Spleen (tissue), 11 donors: ENCODE measurements around the gene PCSK7. TPM values are rescaled to one million over a fixed set of nuclear protein-coding genes. Genes with fewer than 3 reads are reported as not detected.

Experiments used
- DNase-seq: peaks from one replicate; pipeline ENCODE4 v3.0.0-alpha.2; 2020
- H3K27ac ChIP-seq, 8 donors: fragments of 200-600 bp; sonication (generic) in 7 of 8; 1 replicate in 4 of 8; 2 replicates in 4 of 8; pipeline versions ENCODE4 v1.5.0 to v1.8.0; 2016 to 2021; ENCODE audit warnings: inconsistent platforms in 4 of 8, mild to moderate bottlenecking in 4 of 8, moderate library complexity in 1 of 8
- H3K27me3 ChIP-seq, 7 donors: fragments of 200-600 bp; sonication (generic) in 6 of 7; replicated peaks in 1 of 7; 1 replicate in 4 of 7; 2 replicates in 3 of 7; pipeline versions ENCODE4 v1.5.0 to v1.8.0; 2016 to 2021; ENCODE audit warnings: inconsistent platforms in 3 of 7, mild to moderate bottlenecking in 1 of 7
- H3K36me3 ChIP-seq, 6 donors: fragments of 200-600 bp; sonication (generic) in 5 of 6; 1 replicate in 4 of 6; 2 replicates in 2 of 6; pipeline versions ENCODE4 v1.5.0 to v1.8.0; 2016 to 2021; ENCODE audit warnings: inconsistent platforms in 2 of 6
- H3K4me1 ChIP-seq, 6 donors: fragments of 200-600 bp; sonication (generic) in 5 of 6; 1 replicate in 3 of 6; 2 replicates in 3 of 6; pipeline versions ENCODE4 v1.5.0 to v1.8.0; 2016 to 2021; ENCODE audit warnings: inconsistent platforms in 3 of 6
- H3K4me3 ChIP-seq, 8 donors: fragments of 200-600 bp; sonication (generic) in 7 of 8; 1 replicate in 4 of 8; 2 replicates in 4 of 8; pipeline versions ENCODE4 v1.5.0 to v1.8.0; 2016 to 2021; ENCODE audit warnings: inconsistent platforms in 4 of 8, mild to moderate bottlenecking in 4 of 8, moderate library complexity in 2 of 8
- H3K9me3 ChIP-seq, 8 donors: fragments of 200-600 bp; sonication (generic) in 7 of 8; 1 replicate in 4 of 8; 2 replicates in 4 of 8; pipeline versions ENCODE4 v1.5.0 to v1.8.0; 2016 to 2021; ENCODE audit warnings: inconsistent platforms in 4 of 8
- CTCF ChIP-seq, 11 experiments: fragments of 200-600 bp in 7 of 11; fragments of 450-650 bp in 4 of 11; sonication (generic) in 4 of 11; IDR thresholded peaks in 8 of 11; conservative IDR thresholded peaks in 3 of 11; 1 replicate in 7 of 11; 2 replicates in 4 of 11; pipeline versions ENCODE4 v1.4.0 to v1.8.0; 2016 to 2021; ENCODE audit warnings: antibody characterized with exemption in 11 of 11, inconsistent platforms in 4 of 11, mild to moderate bottlenecking in 1 of 11
- POLR2A ChIP-seq, 3 donors: fragments of 450-650 bp; IDR thresholded peaks; one replicate each; pipeline ENCODE4 v1.5.1; 2017; ENCODE audit warnings: antibody characterized with exemption in 3 of 3, mild to moderate bottlenecking in 1 of 3
- POLR2AphosphoS5 ChIP-seq, 3 donors: sonication (generic); formaldehyde crosslinking; IDR thresholded peaks; one replicate each; pipeline ENCODE4 v1.5.1; 2017; ENCODE audit warnings: antibody characterized with exemption in 3 of 3
- WGBS, 5 donors: extraction: QIAGEN DNeasy Blood & Tissue Kit in 3 of 5; methylation state at CpG; one replicate each; pipeline versions ENCODE4 v1.1.5 to v1.1.7; 2013 to 2018; 5-methylcytosine and 5-hydroxymethylcytosine counted together
- intact Hi-C: fragments of 100-400 bp; cut with DNase I; formaldehyde crosslinking; loops from one replicate; pipeline ENCODE4 v1.15.0; 2023; ENCODE audit warnings: low total_unique reads
- polyA plus RNA-seq, 3 donors: library from polyadenylated mRNA; stranded (reverse); fragments of 200-250 nt; gene quantifications; one replicate each; pipeline ENCODE4 v1.2.1, GENCODE V29; 2013
- total RNA-seq, 7 donors: library from RNA; depleted of rRNA in 3 of 7; stranded (reverse); fragments of >200 nt in 3 of 7; fragmentation: NEBNext Ultra II Directional in 4 of 7; extraction: Animal tissue kit (Norgen Biotek cat#: 25700) in 4 of 7; gene quantifications; one replicate each; pipeline versions ENCODE4 v1.1.0 to v1.2.1, GENCODE V29; 2016 to 2021
- donor health status: healthy with polysubstance abuse.
- donor health status: DM: no; HTN: no; CAD: no; lungs with moderate emphysema.
- donor health status: DM: no; HTN: no; CAD: no.
- donor health status: Bipolar disorder and iron deficiency.
- donor health status: healthy.
- donor health status: DM: no; HTN: no; CAD: no.
- donor health status: DM: yes; HTN: yes; CAD: no.

PCSK7 gene
- total and polyA plus RNA-seq, 10 donors: 27.3 to 152 (median 97.3) TPM

DNA sequence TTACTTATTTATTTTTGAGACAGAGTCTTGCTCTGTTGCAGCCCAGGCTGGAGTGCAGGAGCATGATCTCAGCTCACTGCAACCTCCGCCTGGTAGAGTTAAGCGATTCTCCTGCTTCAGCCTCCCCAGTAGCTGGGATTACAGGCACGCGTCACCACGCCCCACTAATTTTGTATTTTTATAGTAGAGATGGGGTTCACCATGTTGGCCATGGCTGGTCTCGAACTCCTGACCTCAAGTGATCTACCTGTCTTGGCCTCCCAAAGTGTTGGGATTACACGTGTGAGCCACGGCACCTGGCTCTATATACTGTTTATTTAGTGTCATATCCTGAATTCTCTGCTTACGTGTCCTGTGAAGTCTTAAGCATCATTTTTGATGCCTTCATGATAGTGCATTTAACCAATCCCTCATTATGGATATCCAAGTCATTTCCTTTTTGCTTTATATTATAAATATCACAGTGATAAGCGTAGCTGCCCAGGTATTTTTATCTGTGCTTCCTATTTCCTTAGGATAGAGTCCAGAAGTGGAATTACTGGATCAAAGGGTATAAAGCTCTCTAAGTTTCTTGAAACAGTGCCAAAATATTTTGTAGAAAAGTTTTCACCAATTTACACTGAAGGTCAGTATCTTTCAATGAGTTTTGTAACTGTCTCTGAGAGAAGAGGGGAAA lies 54.2 kb downstream of the PCSK7 start:
- WGBS, 5 donors: 79 to 89% (median 85%) methylated on average over 10 of the region's 10 CpGs
- DNase-seq: no peak
- peaks cover 0 to 13% (median 9%) of the 10 kb centered on the region in 6 donors for H3K36me3 ChIP-seq
- TF ChIP-seq POLR2AphosphoS5 (IDR thresholded peaks at IDR 0.05): no peak
- no peak for TF ChIP-seq POLR2A (IDR thresholded peaks at IDR 0.05)
- no peak for TF ChIP-seq CTCF (IDR thresholded peaks at IDR 0.05 in 8 of 11, conservative IDR thresholded peaks at IDR 0.05 in 3 of 11)
- H3K4me3 ChIP-seq: peak overlapping the region in 5 of 8 donors; percentile 81 to 92 (median 90)
- H3K4me1 ChIP-seq: peaks cover 19 to 55% (median 37%) of the 10 kb centered on the region in 6 donors
- H3K27me3 ChIP-seq: no peaks in the 10 kb centered on the region
- H3K27ac ChIP-seq: peak overlapping the region in 6 of 8 donors; percentile 86 to 97 (median 96)
- no peaks in the 10 kb centered on the region for H3K9me3 ChIP-seq
- intact Hi-C loops: no loop called here

DNA sequence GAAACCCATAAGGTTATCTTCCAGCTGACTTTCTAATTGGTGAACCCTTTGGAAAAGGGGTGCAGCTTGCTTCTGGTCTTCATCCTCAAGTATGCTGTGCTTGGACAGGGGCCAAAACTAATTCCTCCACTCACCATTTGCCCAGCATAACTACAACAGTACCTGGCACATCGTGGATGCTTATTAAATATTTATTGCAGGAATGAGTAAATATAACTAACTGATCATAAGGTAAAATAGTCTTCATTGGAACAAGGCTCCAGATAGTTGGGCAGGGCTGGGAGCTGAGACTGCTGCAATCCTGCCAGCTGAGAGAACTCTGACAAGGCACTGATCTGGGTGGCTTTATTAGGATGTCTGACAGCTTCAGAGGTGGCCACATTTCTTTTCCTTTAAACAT lies 55.7 kb downstream of the PCSK7 start:
- Histone ChIP-seq H3K9me3 (no peaks in the 10 kb centered on the region), H3K4me3 (no peak overlapping the region), H3K27me3 (no peaks in the 10 kb centered on the region), H3K27ac (no peak overlapping the region), H3K4me1 (peaks cover 16 to 50% (median 32%) of the 10 kb centered on the region in 6 donors), H3K36me3 (peaks cover 0 to 9% (median 1%) of the 10 kb centered on the region in 6 donors)
- TF ChIP-seq POLR2AphosphoS5 (IDR thresholded peaks at IDR 0.05) (no peak), POLR2A (IDR thresholded peaks at IDR 0.05) (no peak), CTCF (IDR thresholded peaks at IDR 0.05 in 8 of 11, conservative IDR thresholded peaks at IDR 0.05 in 3 of 11) (no peak)
- intact Hi-C loops: no loop called here
- no peak for DNase-seq
- 85 to 100% (median 91%) methylated on average over 1 of the region's 1 CpG for WGBS, 5 donors

GRCh38 chr11:117175781-117176180 lies 56.1 kb downstream of the PCSK7 start:
- H3K27ac ChIP-seq: no peak overlapping the region
- intact Hi-C loops: no loop called here
- TF ChIP-seq CTCF (IDR thresholded peaks at IDR 0.05 in 8 of 11, conservative IDR thresholded peaks at IDR 0.05 in 3 of 11) (no peak), POLR2A (IDR thresholded peaks at IDR 0.05) (no peak), POLR2AphosphoS5 (IDR thresholded peaks at IDR 0.05) (no peak)

GRCh38 chr11:117175104-117175503 lies 56.8 kb downstream of the PCSK7 start:
- intact Hi-C loops: no loop called here
- Histone ChIP-seq H3K4me3 (no peak overlapping the region), H3K9me3 (no peaks in the 10 kb centered on the region), H3K36me3 (peaks cover 0 to 20% (median 6%) of the 10 kb centered on the region in 6 donors), H3K4me1 (peaks cover 6 to 39% (median 21%) of the 10 kb centered on the region in 6 donors), H3K27me3 (no peaks in the 10 kb centered on the region), H3K27ac (no peak overlapping the region)
- DNase-seq: no peak
- TF ChIP-seq CTCF (IDR thresholded peaks at IDR 0.05 in 8 of 11, conservative IDR thresholded peaks at IDR 0.05 in 3 of 11) (no peak), POLR2AphosphoS5 (IDR thresholded peaks at IDR 0.05) (no peak), POLR2A (IDR thresholded peaks at IDR 0.05) (no peak)
- WGBS, 5 donors: 79 to 84% (median 81%) methylated on average over 6 to 7 of the region's 7 CpGs

More at GRCh38 chr11:117175781-117176180, 56.1 kb downstream of the PCSK7 start:
- no peaks in the 10 kb centered on the region for H3K9me3 ChIP-seq
- DNase-seq: no peak
- H3K4me1 ChIP-seq: peaks cover 12 to 46% (median 28%) of the 10 kb centered on the region in 6 donors
- no peaks in the 10 kb centered on the region for H3K27me3 ChIP-seq
- no peak overlapping the region for H3K4me3 ChIP-seq
- H3K36me3 ChIP-seq: peaks cover 0 to 13% (median 3%) of the 10 kb centered on the region in 6 donors
- 93 to 98% (median 95%) methylated on average over 5 of the region's 5 CpGs for WGBS, 5 donors
